Neural progenitor cell (in vitro differentiated cells): ENCODE measurements around the gene VAX1. TPM values are rescaled to one million over a fixed set of nuclear protein-coding genes. Genes with fewer than 3 reads are reported as not detected.

Source experiments
- DNase-seq: peaks from one replicate; pipeline ENCODE4 v3.0.0-alpha.2; 2016; ENCODE audit warnings: low spot score
- H2AFZ ChIP-seq: fragments of 200-600 bp; sonication (generic); replicated peaks from 2 replicates; pipeline ENCODE4 v1.6.1; 2016; ENCODE audit warnings: antibody characterized with exemption
- H3F3A ChIP-seq: fragments of 200-600 bp; sonication (generic); 2 replicates; pipeline ENCODE4 v1.6.1; 2016; ENCODE audit warnings: antibody characterized with exemption, low read depth
- H3K27ac ChIP-seq: fragments of 200-600 bp; sonication (generic); 2 replicates; pipeline ENCODE4 v1.5.1; 2016; ENCODE audit warnings: mild to moderate bottlenecking
- H3K27me3 ChIP-seq: fragments of 200-600 bp; sonication (generic); 2 replicates; pipeline ENCODE4 v1.6.1; 2016; ENCODE audit warnings: mild to moderate bottlenecking, moderate library complexity
- H3K36me3 ChIP-seq: fragments of 200-600 bp; sonication (generic); 2 replicates; pipeline ENCODE4 v1.5.1; 2016
- H3K4me1 ChIP-seq: fragments of 200-600 bp; sonication (generic); 2 replicates; pipeline ENCODE4 v1.6.1; 2016; ENCODE audit warnings: mixed run types
- H3K4me2 ChIP-seq: fragments of 200-600 bp; sonication (generic); 2 replicates; pipeline ENCODE4 v1.6.1; 2016
- H3K4me3 ChIP-seq: fragments of 200-600 bp; sonication (generic); 2 replicates; pipeline ENCODE4 v1.5.1; 2016
- H3K79me2 ChIP-seq: fragments of 200-600 bp; sonication (generic); 2 replicates; pipeline ENCODE4 v1.6.1; 2016; ENCODE audit warnings: low read depth
- H3K9ac ChIP-seq: fragments of 200-600 bp; sonication (generic); 2 replicates; pipeline ENCODE4 v1.6.1; 2016
- H3K9me3 ChIP-seq: fragments of 200-600 bp; sonication (generic); 2 replicates; pipeline ENCODE4 v1.5.1; 2016; ENCODE audit warnings: low read depth
- H4K20me1 ChIP-seq: fragments of 200-600 bp; sonication (generic); 2 replicates; pipeline ENCODE4 v1.6.1; 2016; ENCODE audit warnings: low read depth
- H3K27ac Mint-ChIP-seq: 3 replicates; pipeline ENCODE4 v1.8.0; 2021; ENCODE audit warnings: mixed read lengths
- H3K27me3 Mint-ChIP-seq: 2 replicates; pipeline ENCODE4 v1.8.0; 2022; ENCODE audit warnings: low read depth, mild to moderate bottlenecking, inconsistent platforms, moderate library complexity, mixed read lengths; ENCODE audit not compliant: insufficient read depth
- H3K36me3 Mint-ChIP-seq: 3 replicates; pipeline ENCODE4 v1.8.0; 2021; ENCODE audit warnings: mixed read lengths
- H3K4me1 Mint-ChIP-seq: 3 replicates; pipeline ENCODE4 v1.8.0; 2021; ENCODE audit warnings: mixed read lengths
- H3K4me3 Mint-ChIP-seq: 3 replicates; pipeline ENCODE4 v1.8.0; 2021; ENCODE audit warnings: mild to moderate bottlenecking, moderate library complexity, mixed read lengths
- H3K9me3 Mint-ChIP-seq: 3 replicates; pipeline ENCODE4 v1.8.0; 2020; ENCODE audit warnings: mixed read lengths
- CTCF ChIP-seq: fragments of 200-600 bp; sonication (generic); IDR thresholded peaks from 2 replicates; pipeline ENCODE4 v1.5.1; 2017; ENCODE audit warnings: antibody characterized with exemption, mild to moderate bottlenecking
- EZH2 ChIP-seq: fragments of 200-600 bp; sonication (generic); IDR thresholded peaks from 2 replicates; pipeline ENCODE4 v1.6.1; 2017; ENCODE audit warnings: antibody characterized with exemption, mild to moderate bottlenecking, moderate library complexity
- EZH2phosphoT487 ChIP-seq: fragments of 200-600 bp; sonication (generic); IDR thresholded peaks from 2 replicates; pipeline ENCODE4 v1.6.1; 2017; ENCODE audit warnings: antibody characterized with exemption
- total RNA-seq: library from RNA; depleted of rRNA; stranded (reverse); fragments of >200 nt; gene quantifications from 2 replicates; pipeline ENCODE4 v1.2.3, GENCODE V29; 2015; ENCODE audit warnings: low replicate concordance

VAX1 gene
- total RNA-seq, 1 donor from 2014 or later: not detected

- no peak for DNase-seq
- Histone ChIP-seq H3K4me2 (peak overlapping the region; percentile 87), H3K27ac (no peak overlapping the region), H3K9ac (no peak overlapping the region), H4K20me1 (peaks cover 42% of the 10 kb centered on the region), H2AFZ (peak overlapping the region; percentile 79), H3K4me3 (peak overlapping the region; percentile 56), H3F3A (peaks cover 38% of the 10 kb centered on the region), H3K36me3 (no peaks in the 10 kb centered on the region), H3K79me2 (no peaks in the 10 kb centered on the region), H3K4me1 (peaks cover 31% of the 10 kb centered on the region), H3K9me3 (no peaks in the 10 kb centered on the region), H3K27me3 (peaks cover 100% of the 10 kb centered on the region)
- H3K9me3 Mint-ChIP-seq: no peaks in the 10 kb centered on the region
- H3K4me1 Mint-ChIP-seq: peaks cover 20% of the 10 kb centered on the region
- H3K27me3 Mint-ChIP-seq: peaks cover 79% of the 10 kb centered on the region
- H3K27ac Mint-ChIP-seq: no peak overlapping the region
- peak overlapping the region; percentile 7 for H3K4me3 Mint-ChIP-seq
- no peaks in the 10 kb centered on the region for H3K36me3 Mint-ChIP-seq
- TF ChIP-seq EZH2phosphoT487: no peak
- TF ChIP-seq EZH2: no peak
- no peak for TF ChIP-seq CTCF
Measured at GRCh38 chr10:117167346-117167788, 29.3 kb upstream of the VAX1 start.

- no peaks in the 10 kb centered on the region for H3K36me3 ChIP-seq
- Mint-ChIP-seq H3K4me3 (peak overlapping the region; percentile 66), H3K9me3 (no peaks in the 10 kb centered on the region), H3K27ac (no peak overlapping the region), H3K4me1 (peaks cover 22% of the 10 kb centered on the region), H3K36me3 (no peaks in the 10 kb centered on the region), H3K27me3 (peaks cover 79% of the 10 kb centered on the region)
- no peak overlapping the region for H3K9ac ChIP-seq
- H3K27me3 ChIP-seq: peaks cover 100% of the 10 kb centered on the region
- H3K4me3 ChIP-seq: peak overlapping the region; percentile 28
- no peak overlapping the region for H3K27ac ChIP-seq
- peaks cover 31% of the 10 kb centered on the region for H3K4me1 ChIP-seq
- H3F3A ChIP-seq: peaks cover 45% of the 10 kb centered on the region
- peak overlapping the region; percentile 60 for H3K4me2 ChIP-seq
- no peak overlapping the region for H2AFZ ChIP-seq
- no peak for DNase-seq
- H4K20me1 ChIP-seq: peaks cover 49% of the 10 kb centered on the region
- H3K79me2 ChIP-seq: no peaks in the 10 kb centered on the region
- TF ChIP-seq EZH2 (no peak), EZH2phosphoT487 (no peak), CTCF (no peak)
- no peaks in the 10 kb centered on the region for H3K9me3 ChIP-seq
Measured at GRCh38 chr10:117166418-117167345, 28.6 kb upstream of the VAX1 start.

GRCh38 chr10:117165538-117166417, 27.7 kb upstream of the VAX1 start:
- H3K9ac ChIP-seq: no peak overlapping the region
- peaks cover 31% of the 10 kb centered on the region for H3K4me1 ChIP-seq
- peaks cover 100% of the 10 kb centered on the region for H3K27me3 ChIP-seq
- H3F3A ChIP-seq: peaks cover 46% of the 10 kb centered on the region
- Mint-ChIP-seq H3K4me1 (peaks cover 22% of the 10 kb centered on the region), H3K9me3 (no peaks in the 10 kb centered on the region), H3K27ac (no peak overlapping the region), H3K27me3 (peaks cover 83% of the 10 kb centered on the region), H3K4me3 (peak overlapping the region; percentile 74), H3K36me3 (no peaks in the 10 kb centered on the region)
- H2AFZ ChIP-seq: no peak overlapping the region
- no peaks in the 10 kb centered on the region for H3K79me2 ChIP-seq
- no peaks in the 10 kb centered on the region for H3K9me3 ChIP-seq
- peak; percentile 92 for DNase-seq
- H3K36me3 ChIP-seq: no peaks in the 10 kb centered on the region
- peaks cover 52% of the 10 kb centered on the region for H4K20me1 ChIP-seq
- H3K27ac ChIP-seq: no peak overlapping the region
- peak overlapping the region; percentile 28 for H3K4me3 ChIP-seq
- peak overlapping the region; percentile 60 for H3K4me2 ChIP-seq
- peak; percentile 88 for TF ChIP-seq EZH2phosphoT487
- TF ChIP-seq CTCF: peak; percentile 76
- peak; percentile 96 for TF ChIP-seq EZH2
